ENCODE data around the gene CAMTA1.

CAMTA1 gene

DNA sequence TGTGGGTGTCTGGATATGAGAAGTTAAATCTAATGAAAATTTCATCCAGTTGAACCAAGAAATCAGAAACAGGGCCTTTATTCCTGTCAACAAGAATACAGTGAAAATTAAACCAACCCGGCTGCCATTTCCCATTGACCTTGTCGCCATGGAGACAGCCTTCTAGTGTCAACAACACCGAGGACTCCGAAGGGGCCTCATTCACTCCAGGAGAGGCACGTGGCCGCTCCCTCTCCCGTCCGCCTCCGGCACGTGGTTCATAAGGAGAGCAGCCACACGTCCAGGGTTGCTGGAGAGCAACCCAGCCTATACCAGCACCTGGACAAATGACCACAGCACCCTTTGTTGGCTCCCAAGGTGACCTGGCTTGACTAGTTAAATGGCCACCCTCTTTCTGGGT lies 865.5 kb downstream of the CAMTA1 start:
- DNase-seq (ENCODE audit: low read depth, low spot score), result no peak

DNA sequence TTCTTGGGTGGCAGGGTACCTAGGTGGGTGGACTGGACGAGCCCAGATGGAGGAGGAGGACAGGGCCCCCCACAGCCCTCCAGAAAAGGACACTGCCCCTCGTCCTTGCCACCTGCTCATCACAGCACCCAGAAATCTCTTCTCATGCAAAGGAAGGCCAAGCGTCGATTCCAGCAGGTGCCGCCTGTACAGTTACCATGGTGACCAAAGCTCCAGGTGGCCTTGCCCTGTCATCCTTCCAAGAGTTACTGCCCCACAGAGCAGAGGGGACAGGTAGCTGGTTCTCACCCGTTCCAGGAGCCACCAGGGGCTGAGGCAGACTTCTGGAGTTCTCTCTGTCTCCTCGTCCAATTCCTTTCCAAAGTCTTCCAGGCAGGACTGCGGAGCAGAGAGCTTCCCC lies 865.9 kb downstream of the CAMTA1 start:
- no peak for DNase-seq (ENCODE audit: low read depth, low spot score)

DNA sequence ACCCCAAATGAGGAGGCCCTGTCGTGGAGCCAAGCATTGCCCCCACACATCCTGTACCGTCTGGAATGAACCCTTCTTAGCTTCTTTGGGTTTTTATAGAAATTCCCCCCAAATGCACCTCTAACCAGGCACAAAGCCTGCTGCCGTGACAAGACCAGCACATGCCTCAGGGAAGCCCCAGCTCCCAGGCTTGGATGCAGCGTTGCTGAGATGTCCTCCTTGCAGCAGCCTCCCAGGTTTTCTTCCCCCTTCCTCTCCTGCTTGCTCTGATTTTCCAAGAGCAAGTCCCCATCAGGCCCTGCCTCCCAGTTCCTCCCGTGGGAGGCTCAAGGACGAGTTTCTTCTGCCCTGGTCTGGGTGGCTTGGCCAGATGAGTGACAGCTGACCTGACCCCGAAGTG lies 866.8 kb downstream of the CAMTA1 start:
- no peak for DNase-seq (ENCODE audit: low read depth, low spot score)

DNA sequence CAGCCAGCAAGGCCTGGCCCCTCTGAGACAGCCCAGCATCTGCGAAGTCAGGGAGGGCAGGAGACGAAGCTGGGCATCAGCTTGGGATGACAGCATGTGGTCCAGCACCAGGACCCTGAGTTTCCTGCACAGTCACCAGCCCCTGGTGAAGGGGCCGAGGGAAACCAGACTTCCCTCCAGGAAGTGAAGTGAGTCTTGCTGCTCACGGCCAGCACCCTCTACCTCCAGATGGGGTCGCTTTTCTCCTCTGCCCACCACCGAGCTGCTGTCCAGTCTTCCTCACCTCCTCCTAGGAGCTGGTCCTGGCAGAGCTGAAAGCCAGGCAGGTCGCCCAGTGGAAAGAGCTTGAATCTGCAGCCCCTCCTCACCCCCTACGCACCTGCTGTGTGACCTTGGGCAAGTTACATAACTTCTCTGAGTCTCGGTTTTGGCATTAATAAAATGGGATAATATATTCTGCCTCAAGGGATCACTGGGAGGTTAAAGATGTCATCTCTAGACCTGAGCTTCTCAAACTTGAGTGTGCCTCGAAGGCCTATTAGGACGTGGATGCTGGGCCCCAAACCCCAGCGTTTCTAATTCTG lies 867.4 kb downstream of the CAMTA1 start:
- no peak for DNase-seq (ENCODE audit: low read depth, low spot score)

DNA sequence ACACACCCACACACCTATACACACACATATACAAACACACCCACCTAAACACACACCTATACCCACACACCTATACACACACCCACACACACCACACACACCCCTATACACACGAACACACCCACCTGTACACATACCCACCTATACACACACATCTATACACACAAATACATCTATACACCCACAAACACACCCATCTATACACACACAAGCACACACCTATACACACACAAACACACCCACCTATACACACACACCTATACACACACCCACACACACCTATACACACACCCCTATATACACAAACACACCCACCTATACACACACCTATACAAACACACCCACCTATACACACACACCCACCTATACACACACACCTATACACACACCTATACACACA lies 869.5 kb downstream of the CAMTA1 start:
- DNase-seq (ENCODE audit: low read depth, low spot score), result no peak

DNA sequence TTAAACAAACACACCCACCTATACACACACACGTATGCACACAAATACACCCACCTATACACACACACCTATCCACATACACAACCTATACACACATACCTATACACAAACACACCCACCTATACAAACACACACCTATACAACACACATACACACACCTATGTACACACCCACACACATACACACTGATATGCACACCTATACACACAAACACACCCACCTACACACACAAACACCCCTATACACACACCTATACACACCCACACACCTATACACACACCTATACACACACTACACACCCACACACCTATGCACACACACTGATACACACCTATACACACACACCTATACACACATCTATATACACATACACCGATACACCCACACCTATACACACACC lies 870.1 kb downstream of the CAMTA1 start:
- DNase-seq (ENCODE audit: low read depth, low spot score), result no peak

DNA sequence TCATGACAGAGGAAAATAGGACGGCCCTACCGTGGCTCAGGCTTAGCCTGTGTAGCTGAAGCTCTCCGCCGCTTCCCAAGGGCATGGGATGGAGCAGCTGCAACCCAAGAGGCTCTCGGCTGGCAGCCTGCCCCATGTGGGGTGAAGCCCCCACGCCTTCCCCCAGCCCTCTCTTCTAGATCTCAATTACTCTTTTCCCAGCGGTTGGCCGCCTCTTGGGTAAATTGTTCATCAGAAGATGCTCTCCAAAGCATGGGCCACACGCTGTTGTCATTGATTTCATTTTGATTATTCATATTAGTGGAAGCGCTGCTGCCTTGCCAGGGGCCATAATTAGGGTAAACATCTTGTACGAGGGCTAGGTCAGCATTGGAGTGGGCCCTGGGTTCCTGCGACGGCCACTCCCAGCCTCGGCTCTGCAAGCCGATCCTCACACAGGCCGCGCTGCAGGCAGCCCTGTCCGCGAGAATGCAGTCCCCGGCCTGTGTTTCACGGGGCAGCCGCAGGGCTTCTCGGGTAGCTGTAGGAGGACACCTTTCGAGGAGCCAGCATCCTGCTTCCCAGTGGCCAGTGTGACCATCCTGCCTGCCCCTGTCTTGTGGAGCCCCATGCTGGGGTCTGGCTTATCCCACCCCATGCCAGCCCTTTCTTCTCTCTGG lies 871.4 kb downstream of the CAMTA1 start:
- no peak for DNase-seq (ENCODE audit: low read depth, low spot score)

DNA sequence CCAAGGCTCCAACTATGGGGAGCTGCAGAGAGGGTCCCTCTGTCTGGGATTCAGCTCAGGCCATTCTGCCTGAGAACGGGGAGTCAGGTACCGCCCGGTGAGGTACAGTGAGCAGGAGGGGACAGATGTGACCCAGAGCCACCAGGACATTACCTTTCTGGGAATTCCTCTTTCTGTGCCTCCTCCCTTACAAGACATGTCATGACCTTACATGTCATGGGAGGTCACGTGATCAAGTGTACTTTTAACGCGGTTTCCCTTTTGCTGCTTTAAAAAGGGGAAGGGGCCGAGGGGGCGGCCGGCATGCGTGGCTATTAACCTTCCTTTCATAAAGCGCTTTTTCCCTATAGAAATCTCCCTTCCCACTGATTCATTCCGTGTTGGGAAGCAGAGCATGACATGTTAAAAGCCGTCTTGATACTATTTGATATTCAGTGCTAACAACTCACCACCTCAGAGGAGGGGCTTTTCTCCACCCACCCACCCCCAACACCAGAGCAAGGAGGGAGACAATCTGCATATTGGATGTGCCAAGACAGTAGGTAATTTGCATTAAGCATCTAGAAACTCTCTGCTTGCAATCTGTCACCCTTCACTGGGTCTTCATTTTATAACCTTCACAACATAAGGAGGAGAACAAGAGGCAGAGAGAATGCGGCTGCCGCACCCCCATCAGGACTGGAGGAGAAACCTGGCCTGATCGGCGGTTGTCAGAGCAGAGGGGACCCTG lies 872.2 kb downstream of the CAMTA1 start:
- DNase-seq (ENCODE audit: low read depth, low spot score), result no peak

DNA sequence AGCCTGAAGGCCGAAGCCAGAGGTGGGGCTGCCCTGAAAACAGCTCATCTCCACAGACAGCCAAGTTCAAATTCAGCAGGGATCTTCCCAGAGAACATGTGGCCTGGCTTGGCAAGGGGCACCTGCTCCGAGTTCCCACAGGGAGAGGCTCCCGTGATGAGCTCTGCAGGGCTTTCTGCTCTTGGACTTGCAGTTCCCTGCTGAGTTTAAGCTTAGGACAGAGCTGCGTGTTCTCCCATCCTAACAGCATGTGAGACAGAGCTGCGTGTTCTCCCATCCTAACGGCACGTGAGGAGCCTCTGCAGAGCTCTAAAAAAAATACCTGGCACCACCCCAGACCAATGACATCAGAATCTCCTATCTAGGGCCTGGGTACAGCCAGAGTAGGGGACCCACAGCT lies 872.8 kb downstream of the CAMTA1 start:
- DNase-seq (ENCODE audit: low read depth, low spot score), result no peak

DNA sequence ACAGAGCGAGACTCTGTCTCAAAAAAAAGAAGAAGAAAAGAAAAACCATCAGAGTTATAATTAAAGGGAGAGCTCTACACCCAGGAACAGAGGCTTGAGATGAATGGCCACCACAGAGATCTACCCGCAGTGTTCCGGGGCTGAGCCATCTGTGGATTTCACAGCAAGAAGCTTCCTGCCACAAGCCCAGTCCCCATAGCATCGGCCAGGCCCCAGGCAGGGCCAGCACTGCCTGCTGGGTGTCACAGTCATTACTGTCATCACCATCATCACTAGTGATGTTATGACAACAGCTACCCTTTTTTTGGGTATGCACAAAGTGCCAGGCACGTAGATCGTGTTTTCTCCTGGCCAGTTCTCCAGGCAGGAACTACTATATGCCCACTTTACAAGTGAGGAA lies 874.3 kb downstream of the CAMTA1 start:
- no peak for DNase-seq (ENCODE audit: low read depth, low spot score)

DNA sequence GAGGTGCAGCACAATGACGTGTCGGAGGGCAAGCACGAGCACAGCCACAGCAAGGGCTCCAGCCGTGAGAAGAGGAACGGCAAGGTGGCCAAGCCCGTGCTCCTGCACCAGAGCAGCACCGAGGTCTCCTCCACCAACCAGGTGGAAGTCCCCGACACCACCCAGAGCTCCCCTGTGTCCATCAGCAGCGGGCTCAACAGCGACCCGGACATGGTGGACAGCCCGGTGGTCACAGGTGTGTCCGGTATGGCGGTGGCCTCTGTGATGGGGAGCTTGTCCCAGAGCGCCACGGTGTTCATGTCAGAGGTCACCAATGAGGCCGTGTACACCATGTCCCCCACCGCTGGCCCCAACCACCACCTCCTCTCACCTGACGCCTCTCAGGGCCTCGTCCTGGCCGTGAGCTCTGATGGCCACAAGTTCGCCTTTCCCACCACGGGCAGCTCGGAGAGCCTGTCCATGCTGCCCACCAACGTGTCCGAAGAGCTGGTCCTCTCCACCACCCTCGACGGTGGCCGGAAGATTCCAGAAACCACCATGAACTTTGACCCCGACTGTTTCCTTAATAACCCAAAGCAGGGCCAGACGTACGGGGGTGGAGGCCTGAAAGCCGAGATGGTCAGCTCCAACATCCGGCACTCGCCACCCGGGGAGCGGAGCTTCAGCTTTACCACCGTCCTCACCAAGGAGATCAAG lies 878.3 kb downstream of the CAMTA1 start:
- DNase-seq (ENCODE audit: low read depth, low spot score), result no peak

DNA sequence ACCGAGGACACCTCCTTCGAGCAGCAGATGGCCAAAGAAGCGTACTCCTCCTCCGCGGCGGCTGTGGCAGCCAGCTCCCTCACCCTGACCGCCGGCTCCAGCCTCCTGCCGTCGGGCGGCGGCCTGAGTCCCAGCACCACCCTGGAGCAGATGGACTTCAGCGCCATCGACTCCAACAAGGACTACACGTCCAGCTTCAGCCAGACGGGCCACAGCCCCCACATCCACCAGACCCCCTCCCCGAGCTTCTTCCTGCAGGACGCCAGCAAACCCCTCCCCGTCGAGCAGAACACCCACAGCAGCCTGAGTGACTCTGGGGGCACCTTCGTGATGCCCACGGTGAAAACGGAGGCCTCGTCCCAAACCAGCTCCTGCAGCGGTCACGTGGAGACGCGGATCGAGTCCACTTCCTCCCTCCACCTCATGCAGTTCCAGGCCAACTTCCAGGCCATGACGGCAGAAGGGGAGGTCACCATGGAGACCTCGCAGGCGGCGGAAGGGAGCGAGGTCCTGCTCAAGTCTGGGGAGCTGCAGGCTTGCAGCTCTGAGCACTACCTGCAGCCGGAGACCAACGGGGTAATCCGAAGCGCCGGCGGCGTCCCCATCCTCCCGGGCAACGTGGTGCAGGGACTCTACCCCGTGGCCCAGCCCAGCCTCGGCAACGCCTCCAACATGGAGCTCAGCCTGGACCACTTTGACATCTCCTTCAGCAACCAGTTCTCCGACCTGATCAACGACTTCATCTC lies 879.1 kb downstream of the CAMTA1 start:
- no peak for DNase-seq (ENCODE audit: low read depth, low spot score)

DNA sequence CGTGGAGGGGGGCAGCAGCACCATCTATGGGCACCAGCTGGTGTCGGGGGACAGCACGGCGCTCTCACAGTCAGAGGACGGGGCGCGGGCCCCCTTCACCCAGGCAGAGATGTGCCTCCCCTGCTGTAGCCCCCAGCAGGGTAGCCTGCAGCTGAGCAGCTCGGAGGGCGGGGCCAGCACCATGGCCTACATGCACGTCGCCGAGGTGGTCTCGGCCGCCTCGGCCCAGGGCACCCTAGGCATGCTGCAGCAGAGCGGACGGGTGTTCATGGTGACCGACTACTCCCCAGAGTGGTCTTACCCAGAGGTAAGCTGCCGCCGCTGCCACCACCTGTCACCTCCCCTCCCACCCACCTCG lies 879.6 kb downstream of the CAMTA1 start:
- DNase-seq (ENCODE audit: low read depth, low spot score), result no peak

DNA sequence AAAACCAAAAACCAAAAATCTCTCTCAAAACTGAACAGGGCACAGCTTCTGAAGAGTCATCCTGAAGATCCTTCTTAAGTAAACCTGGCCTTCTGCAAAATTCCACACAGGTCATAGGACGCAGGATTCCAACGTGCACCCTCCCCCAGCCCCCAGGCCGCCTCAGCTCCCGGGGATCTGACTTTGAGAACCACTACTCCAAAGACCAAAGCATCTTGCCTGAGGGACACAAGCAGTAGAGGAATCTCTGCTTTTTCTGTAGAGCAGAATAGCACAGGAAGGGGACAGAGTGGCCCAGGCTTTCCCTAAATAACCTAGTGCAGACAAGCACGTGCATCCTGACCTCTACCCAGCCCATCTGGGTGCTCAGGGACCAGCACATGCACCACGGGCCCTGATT lies 881.0 kb downstream of the CAMTA1 start:
- DNase-seq (ENCODE audit: low read depth, low spot score), result no peak

DNA sequence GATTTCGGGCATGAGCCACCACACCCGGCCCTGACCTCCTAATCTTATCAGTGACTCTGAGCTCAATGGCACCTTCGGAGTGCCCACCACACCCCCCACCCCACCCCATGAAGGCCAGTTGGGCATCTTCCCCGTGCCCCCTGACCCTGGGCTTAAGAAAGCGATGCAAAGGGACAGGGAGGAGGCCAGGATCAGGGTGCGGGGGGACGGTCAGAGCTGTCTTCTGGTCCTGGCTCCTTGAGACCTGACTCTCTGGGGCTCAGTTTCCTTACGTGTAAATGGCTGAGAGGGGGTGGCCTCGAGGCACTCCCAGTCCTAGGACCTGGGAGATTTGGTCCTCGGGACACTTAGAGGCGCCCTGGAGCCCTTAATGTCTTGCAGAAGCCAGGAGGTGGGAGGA lies 881.9 kb downstream of the CAMTA1 start:
- DNase-seq (ENCODE audit: low read depth, low spot score), result no peak

DNA sequence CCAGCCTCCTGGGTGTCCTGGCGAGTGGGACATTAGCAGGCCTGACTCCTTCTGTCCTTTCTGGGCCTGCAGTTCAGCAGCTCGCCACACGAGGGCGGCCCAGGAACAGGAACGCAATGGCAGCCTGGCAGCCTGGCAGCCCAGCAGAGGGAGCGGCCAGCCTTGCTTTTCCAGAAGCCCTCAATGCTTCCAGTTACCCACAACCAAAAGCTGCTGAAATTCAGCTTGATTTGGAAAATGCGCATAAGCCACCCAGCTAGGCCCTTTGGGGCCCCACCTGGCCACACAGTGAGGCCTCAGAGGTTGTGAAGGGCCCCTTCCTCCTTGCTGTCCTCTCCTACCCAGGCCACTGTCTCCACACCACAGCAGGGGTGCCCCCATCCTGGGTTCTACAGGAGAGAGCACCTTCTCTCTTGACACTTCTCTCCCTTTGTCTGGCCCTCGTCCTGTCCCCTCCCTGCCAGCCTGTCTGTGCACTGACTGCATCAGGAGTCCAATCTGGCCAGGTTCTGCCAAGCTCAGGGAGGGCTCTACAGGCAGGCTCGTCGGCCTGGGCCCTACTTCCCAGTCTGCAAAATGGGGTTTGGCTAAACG lies 882.5 kb downstream of the CAMTA1 start:
- DNase-seq (ENCODE audit: low read depth, low spot score), result peak; percentile 67

DNA sequence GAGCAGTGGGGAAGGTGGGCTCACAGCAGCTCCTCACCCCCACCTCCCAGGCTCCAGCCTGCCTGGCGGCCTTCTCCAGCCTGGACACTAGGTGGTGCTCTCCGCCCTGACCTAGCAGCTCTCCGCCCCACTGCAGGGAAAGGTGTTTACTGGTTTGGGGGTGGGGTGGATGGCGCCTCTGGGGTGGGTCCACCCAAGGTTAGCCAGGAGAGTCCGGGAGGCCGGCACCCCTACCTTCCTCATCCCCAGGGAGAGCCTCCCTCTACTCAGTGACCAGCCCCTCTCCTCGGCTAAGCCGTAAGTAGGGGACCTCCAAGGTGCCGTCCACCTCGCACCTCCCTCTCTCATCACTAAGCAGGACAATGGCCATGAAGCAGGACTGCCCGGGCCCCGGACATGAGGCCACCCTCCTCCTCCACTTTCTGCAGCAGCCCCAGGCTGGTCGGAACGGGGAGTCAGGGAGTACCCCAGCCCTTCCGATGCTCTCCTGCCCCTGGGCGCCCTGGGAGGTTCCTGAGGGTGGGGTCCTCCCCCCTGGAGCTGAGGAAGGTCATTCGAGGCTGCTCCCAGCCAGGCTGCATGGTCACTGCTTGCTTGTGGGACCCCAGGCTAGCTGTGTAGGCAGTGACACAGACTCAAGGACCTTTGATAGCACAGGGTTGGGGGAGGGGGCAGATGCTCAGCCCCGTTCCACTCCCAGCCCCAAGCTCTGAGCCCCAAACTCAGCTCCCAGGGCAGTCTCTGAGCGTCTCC lies 884.5 kb downstream of the CAMTA1 start:
- peak; percentile 26 for DNase-seq (ENCODE audit: low read depth, low spot score)

DNA sequence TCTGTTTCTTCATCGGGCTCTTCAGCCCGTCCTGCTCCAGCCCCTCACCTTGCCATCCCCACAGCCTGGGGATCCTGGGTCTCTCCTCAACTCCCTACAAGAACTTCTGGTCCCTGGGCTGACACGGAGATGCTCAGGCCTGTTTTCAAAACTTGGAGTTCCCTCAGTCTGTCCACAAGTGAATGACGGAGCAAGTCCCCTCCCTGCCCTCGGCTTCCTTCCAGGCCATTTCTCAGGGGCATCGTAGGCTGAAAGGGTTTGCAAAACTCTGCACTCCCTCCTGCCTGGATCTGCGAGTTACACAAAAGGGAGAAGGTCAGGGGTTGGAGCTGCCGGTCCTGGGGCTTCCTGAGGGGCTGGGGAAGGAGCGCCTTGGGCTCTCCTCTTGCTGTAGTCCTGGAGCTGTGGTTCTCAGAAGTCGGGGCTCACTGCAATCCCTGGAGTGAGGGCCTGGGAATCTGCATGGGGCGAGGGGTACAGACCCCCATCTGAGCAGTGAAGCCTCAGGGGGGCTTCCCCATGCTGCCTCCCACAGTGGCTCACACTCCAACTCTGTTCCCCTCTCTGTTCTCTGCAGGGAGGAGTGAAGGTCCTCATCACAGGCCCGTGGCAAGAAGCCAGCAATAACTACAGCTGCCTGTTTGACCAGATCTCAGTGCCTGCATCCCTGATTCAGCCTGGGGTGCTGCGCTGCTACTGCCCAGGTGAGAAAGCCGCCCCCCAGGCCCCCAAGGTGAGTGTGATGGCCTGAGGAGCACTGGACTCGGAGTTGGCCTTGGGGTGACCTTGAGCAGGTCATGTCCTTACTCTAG lies 885.3 kb downstream of the CAMTA1 start:
- DNase-seq (ENCODE audit: low read depth, low spot score), result no peak

DNA sequence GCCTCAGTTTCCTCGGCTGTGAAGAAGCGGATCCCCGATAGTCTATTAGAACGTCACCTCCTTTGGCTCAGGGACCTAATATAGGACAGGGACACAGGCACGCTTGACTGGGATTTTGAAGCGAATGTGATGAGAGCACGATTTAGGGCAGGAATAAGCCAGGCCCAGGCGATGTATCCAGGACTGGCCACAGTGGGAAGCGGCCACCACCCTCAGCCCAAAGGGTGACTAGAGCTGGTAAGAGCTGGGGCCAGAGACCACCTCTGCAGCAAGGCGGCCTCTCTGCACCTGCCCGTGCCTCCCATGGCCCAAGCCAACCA lies 885.9 kb downstream of the CAMTA1 start:
- DNase-seq (ENCODE audit: low read depth, low spot score), result no peak

DNA sequence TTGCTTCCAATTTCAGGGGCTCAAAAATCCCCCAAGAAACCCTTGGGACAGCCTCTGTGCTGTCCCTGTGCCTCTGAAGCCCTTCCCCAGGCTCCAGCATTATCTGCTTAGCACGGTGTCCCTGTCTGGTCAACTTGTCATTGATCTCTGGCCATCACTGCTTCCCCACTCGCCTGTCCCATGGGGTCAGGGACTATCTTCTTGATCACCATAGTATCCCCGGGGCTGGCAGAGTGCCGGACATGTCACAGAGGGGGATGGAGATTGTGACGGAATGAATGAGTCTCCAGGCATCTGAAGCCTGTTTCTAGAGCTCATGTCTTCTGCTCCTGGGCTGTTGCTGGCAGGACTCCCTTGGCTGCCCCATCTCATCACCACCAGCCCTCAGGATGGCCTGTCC lies 886.4 kb downstream of the CAMTA1 start:
- no peak for DNase-seq (ENCODE audit: low read depth, low spot score)
